Ovary (tissue), 9 donors: ENCODE data around the gene TRAF3. TPM values are rescaled to one million over a fixed set of nuclear protein-coding genes. Genes with fewer than 3 reads are reported as not detected.

ENCODE experiments used
- DNase-seq, 5 donors: peaks; one replicate each; pipeline ENCODE4 v3.0.0-alpha.2; 2019 to 2020
- H3K27ac ChIP-seq, 2 donors: fragments of 200-600 bp; one replicate each; pipeline versions ENCODE4 v1.5.1 to v1.8.0; 2019 to 2022
- H3K27me3 ChIP-seq: fragments of 200-600 bp; one replicate; pipeline ENCODE4 v1.8.0; 2022
- H3K36me3 ChIP-seq: fragments of 200-600 bp; sonication (generic); one replicate; pipeline ENCODE4 v1.5.1; 2019
- H3K4me1 ChIP-seq: one replicate; pipeline ENCODE4 v1.8.1; 2013; ENCODE audit warnings: mild to moderate bottlenecking, moderate library complexity; ENCODE audit not compliant: insufficient read depth
- H3K4me3 ChIP-seq: fragments of 200-600 bp; sonication (generic); one replicate; pipeline ENCODE4 v1.5.1; 2017
- H3K9me3 ChIP-seq, 2 donors: fragments of 200-600 bp in 1 of 2; sonication (generic) in 1 of 2; one replicate each; pipeline versions ENCODE4 v1.5.1 to v1.8.1; 2013 to 2019; ENCODE audit warnings: mild to moderate bottlenecking in 1 of 2, moderate library complexity in 1 of 2
- EP300 ChIP-seq: sonication (generic); formaldehyde crosslinking; IDR thresholded peaks from one replicate; pipeline ENCODE4 v1.6.1; 2017; ENCODE audit warnings: antibody characterized with exemption
- POLR2A ChIP-seq: fragments of 450-650 bp; IDR thresholded peaks from one replicate; pipeline ENCODE4 v1.6.1; 2017; ENCODE audit warnings: antibody characterized with exemption, mild to moderate bottlenecking, moderate library complexity
- WGBS, 3 donors: extraction: QIAGEN DNeasy Blood & Tissue Kit in 1 of 3; methylation state at CpG; one replicate each; pipeline versions ENCODE4 v1.1.5 to v1.1.7; 2013 to 2017; 5-methylcytosine and 5-hydroxymethylcytosine counted together
- intact Hi-C, 4 donors: fragments of 100-400 bp; cut with DNase I; formaldehyde crosslinking; loops; one replicate each; pipeline versions ENCODE4 v1.11.0 to v1.15.1; 2022 to 2023
- polyA plus RNA-seq, 2 donors: library from polyadenylated mRNA; stranded (reverse); fragments of 200-250 nt in 1 of 2; fragments of 350-450 nt in 1 of 2; fragmentation: Illumina TruSeq in 1 of 2; extraction: RNeasy Lipid Tissue Mini Kit (QIAGEN cat#74804) in 1 of 2; gene quantifications; one replicate each; pipeline ENCODE4 v1.2.3, GENCODE V29; 2013 to 2014
- total RNA-seq, 7 donors: library from RNA; depleted of rRNA in 2 of 7; stranded (reverse); fragments of >200 nt in 2 of 7; fragmentation: NEBNext Ultra II Directional in 3 of 7; extraction: Animal tissue kit (Norgen Biotek cat#: 25700) in 3 of 7; gene quantifications; one replicate each; pipeline versions ENCODE4 v1.1.0 to v1.2.4, GENCODE V29; 2016 to 2023
- TF ChIP-seq, protein P1 (sequence below), 3 donors: fragments of 450-650 bp in 2 of 3; fragments of 200-600 bp in 1 of 3; IDR thresholded peaks; one replicate each; pipeline versions ENCODE4 v1.5.1 to v1.8.0; 2016 to 2022; ENCODE audit warnings: antibody characterized with exemption in 3 of 3, mild to moderate bottlenecking in 1 of 3
- donor health status: DM: no; HTN: no; CAD: no; lungs with moderate emphysema.
- donor health status: DM: no; HTN: no; CAD: no.
- donor health status: Bipolar disorder and iron deficiency.
- donor health status: DM: yes; HTN: yes; CAD: no.
- donor health status: DM: no; HTN: no; CAD: no.
- donor health status: DM: yes; HTN: yes; CAD: no.

The TRAF3 gene
- total and polyA plus RNA-seq, 9 donors = 2.9 to 17.0 (median 11.4) TPM

DNA sequence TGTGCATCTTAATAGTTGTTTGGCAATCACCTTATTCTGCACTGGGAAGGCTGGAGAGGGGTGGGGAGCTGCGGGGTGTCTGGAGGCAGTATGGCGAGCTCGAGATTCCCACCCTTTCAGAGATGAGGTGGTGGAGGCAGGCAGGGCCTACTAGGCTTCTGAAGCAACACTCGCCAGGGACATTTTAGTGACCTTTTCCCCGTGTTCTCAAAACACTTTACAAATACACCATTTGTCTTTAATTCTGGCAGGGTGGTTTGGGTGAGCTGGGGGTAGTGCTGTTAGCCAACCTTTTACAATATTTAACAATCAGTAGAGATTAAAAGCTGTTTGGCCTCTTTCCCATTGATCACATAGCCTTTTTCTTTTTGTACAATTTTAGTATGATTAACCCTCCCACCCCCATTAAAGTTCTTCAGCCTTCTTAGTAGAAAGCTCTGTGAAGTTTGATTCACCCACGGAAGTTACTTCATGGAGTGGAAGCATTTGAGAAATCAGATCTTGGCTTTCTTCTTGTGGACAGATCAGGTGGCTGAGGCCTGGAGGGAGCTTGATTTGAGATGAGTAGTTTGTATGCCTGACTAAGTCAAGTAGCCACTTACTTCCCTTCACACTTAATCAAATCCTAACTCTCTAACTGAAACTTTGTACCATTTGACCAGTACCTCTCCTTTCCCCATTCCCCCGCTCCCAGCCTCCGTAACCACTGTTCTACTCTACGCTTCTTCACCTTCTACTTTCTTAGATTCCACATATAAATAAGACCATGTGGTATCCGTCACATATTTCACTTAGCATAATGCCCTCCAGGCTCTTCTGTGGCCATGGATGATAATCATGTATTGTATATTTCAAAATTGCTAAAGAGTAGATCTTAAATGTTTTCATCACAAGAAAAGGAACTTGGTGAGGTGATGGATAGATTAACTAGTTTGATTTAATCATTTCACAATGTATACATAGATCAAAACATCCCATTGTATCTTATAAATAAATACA lies 41.0 kb downstream of the TRAF3 start:
- H3K27me3 ChIP-seq = no peaks in the 10 kb centered on the region
- TF ChIP-seq, protein P1, sequence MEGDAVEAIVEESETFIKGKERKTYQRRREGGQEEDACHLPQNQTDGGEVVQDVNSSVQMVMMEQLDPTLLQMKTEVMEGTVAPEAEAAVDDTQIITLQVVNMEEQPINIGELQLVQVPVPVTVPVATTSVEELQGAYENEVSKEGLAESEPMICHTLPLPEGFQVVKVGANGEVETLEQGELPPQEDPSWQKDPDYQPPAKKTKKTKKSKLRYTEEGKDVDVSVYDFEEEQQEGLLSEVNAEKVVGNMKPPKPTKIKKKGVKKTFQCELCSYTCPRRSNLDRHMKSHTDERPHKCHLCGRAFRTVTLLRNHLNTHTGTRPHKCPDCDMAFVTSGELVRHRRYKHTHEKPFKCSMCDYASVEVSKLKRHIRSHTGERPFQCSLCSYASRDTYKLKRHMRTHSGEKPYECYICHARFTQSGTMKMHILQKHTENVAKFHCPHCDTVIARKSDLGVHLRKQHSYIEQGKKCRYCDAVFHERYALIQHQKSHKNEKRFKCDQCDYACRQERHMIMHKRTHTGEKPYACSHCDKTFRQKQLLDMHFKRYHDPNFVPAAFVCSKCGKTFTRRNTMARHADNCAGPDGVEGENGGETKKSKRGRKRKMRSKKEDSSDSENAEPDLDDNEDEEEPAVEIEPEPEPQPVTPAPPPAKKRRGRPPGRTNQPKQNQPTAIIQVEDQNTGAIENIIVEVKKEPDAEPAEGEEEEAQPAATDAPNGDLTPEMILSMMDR (IDR thresholded peaks at IDR 0.05) = no peak
- TF ChIP-seq POLR2A = no peak
- TF ChIP-seq EP300 = no peak
- H3K4me3 ChIP-seq = no peak overlapping the region
- H3K4me1 ChIP-seq = peaks cover 2% of the 10 kb centered on the region
- intact Hi-C loops = no loop called here
- no peaks in the 10 kb centered on the region for H3K9me3 ChIP-seq
- no peaks in the 10 kb centered on the region for H3K36me3 ChIP-seq
- no peak overlapping the region for H3K27ac ChIP-seq
- DNase-seq = no peak
- WGBS, 3 donors = 64 to 70% (median 70%) methylated on average over 10 of the region's 10 CpGs

DNA sequence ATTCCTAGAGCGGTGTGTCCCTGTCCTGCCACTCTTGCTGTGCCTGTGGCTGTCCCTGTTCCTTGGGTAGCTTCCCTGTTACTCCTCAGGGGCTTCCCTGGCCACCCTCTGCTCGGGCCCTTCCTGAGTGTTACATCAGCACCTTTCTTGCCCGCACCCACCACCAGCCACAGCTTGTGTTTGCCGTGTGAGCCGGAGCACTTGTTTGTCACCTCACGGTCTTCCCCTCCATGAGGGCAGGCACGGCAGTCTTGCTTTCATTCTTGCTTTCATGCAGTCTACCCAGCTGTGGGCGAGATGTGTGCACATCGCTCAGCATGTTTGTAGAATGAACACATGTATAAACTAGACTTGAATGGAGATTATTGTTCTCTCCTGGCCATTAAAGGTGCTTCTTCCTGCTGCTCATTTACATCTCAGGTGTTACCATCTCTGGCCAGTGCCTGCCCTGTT lies 42.0 kb downstream of the TRAF3 start:
- no peak for TF ChIP-seq POLR2A
- TF ChIP-seq, protein P1 (IDR thresholded peaks at IDR 0.05) = no peak
- no peak for TF ChIP-seq EP300
- intact Hi-C loops = no loop called here
- Histone ChIP-seq H3K4me3 (no peak overlapping the region), H3K9me3 (no peaks in the 10 kb centered on the region), H3K27me3 (no peaks in the 10 kb centered on the region), H3K4me1 (peaks cover 2% of the 10 kb centered on the region), H3K27ac (no peak overlapping the region), H3K36me3 (no peaks in the 10 kb centered on the region)
- DNase-seq = no peak
- 89 to 95% (median 94%) methylated on average over 9 of the region's 9 CpGs for WGBS, 3 donors

DNA sequence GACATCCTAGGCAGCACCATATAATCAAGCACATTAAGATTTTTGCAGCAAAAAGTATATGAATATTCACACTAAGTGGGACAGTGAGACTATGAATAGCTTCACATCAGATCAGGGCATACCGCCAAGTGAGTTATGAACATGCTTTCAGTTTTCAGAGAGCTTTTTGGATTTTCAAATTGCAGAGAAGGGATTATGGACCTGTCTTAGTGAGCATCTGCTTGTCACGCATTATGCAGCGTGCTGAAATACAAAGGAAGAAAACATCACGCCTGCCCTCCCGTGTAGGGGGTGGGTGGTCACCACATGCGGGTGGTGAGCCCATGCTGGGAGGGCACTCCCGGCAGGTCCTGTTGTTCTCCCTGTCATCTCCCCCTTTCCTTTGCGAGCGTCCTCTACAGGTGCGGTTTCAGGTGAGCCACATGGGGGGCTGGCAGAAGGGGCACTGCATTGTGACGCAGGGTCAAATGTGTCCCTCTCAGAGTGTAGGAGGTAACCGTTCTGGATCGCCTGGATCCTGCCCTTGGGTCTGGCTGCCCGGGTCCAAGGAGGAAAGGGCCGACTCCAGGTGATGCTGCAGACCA lies 42.6 kb downstream of the TRAF3 start:
- intact Hi-C loops = no loop called here
- Histone ChIP-seq H3K27me3 (no peaks in the 10 kb centered on the region), H3K4me3 (no peak overlapping the region), H3K4me1 (peaks cover 2% of the 10 kb centered on the region), H3K9me3 (no peaks in the 10 kb centered on the region), H3K36me3 (no peaks in the 10 kb centered on the region), H3K27ac (no peak overlapping the region)
- no peak for DNase-seq
- 90% methylated on average over 15 of the region's 15 CpGs for WGBS, 3 donors
- TF ChIP-seq, protein P1 (IDR thresholded peaks at IDR 0.05) = no peak
- TF ChIP-seq POLR2A (no peak), EP300 (no peak)

DNA sequence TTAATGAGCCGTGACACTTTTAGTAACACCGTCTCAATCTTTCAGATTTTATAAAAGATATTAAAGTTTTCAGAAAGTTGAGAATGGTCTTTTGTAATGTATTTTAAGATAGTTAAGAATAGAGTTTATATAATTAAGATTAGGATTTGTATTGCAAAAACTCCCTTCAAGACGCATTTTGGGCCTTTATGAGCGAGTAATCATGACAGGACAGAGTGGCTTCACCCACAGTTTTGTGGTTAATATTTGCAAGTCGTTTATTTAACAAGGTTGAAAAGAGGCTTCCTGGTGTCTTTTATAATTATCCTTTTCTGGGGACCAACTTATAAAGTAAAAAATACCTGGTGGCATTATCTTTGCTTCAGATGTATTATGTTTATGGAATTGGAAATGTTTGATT lies 44.0 kb downstream of the TRAF3 start:
- intact Hi-C loops = no loop called here
- Histone ChIP-seq H3K4me1 (no peaks in the 10 kb centered on the region), H3K36me3 (no peaks in the 10 kb centered on the region), H3K4me3 (no peak overlapping the region), H3K9me3 (no peaks in the 10 kb centered on the region), H3K27ac (no peak overlapping the region), H3K27me3 (no peaks in the 10 kb centered on the region)
- 88 to 94% (median 90%) methylated on average over 5 of the region's 5 CpGs for WGBS, 3 donors
- no peak for TF ChIP-seq POLR2A
- no peak for TF ChIP-seq EP300
- TF ChIP-seq, protein P1 (IDR thresholded peaks at IDR 0.05) = no peak
- no peak for DNase-seq
